ENCODE data around the gene UBE4A. TPM values are rescaled to one million over a fixed set of nuclear protein-coding genes. Genes with fewer than 3 reads are reported as not detected.
A peak's percentile ranks its signal among the peaks of the same experiment; 100 is the strongest.

The UBE4A gene
- total and polyA plus RNA-seq, 9 of the 15 experiments (the other 6 are each of a cell fraction or from before 2014, with no cell fraction given), result 13.5 to 45.2 (median 26.8) TPM

DNA sequence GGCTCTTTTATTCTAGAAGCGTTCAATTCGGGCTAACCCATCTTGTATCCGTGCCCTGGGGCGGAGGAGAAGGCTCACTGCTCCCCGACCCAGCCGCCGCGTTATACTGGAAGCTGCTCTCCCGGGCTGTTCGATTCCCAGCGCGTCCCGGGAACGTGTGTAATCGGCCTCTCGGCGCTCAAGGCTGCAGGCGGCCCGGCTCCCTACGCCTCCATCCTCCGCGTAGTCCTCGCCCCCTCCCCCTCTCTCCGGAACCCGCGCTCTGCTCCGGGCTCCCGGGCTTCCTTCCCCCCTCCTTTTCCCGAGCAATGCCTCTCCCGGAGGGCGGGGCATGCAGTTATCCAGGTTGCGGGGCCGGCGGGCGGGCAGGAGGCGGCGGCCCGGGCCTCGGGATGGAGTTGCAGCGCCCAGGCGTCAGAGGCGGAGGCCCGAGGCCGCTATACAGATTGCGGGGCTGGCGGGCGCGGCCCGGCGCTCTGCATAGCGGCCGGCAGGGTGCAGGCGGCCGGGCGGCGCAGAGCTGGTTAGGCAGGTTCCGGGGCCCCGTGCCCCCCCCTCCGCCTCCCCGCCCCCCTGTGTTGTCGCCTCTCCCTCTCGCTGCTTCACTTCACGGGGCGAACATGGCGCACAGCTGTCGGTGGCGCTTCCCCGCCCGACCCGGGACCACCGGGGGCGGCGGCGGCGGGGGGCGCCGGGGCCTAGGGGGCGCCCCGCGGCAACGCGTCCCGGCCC is 76.7 kb downstream of the UBE4A start, which contains the start of gene KMT2A (continued):
- peak; percentile 57 to 61; a peak in 3 of 4 replicates for TF ChIP-seq HDAC1 (IDR thresholded peaks at IDR 0.05)
- TF ChIP-seq MECOM (CRISPR knock-in tag; IDR thresholded peaks at IDR 0.05), result no peak
- TF ChIP-seq ZKSCAN3 (CRISPR knock-in tag; IDR thresholded peaks at IDR 0.05), result no peak
- no peak for TF ChIP-seq KAT2B (IDR thresholded peaks at IDR 0.05; ENCODE audit: low read depth, low read length)
- no peak for TF ChIP-seq ZZZ3 (IDR thresholded peaks at IDR 0.05)
- no peak for TF ChIP-seq RAD51 (IDR thresholded peaks at IDR 0.05; ENCODE audit: borderline replicate concordance, low read depth)
- no peak for TF ChIP-seq YBX1 (IDR thresholded peaks at IDR 0.05)
- no peak for TF ChIP-seq EWSR1 (IDR thresholded peaks at IDR 0.05; ENCODE audit: borderline replicate concordance, low read depth, partially characterized antibody)
- no peak for TF ChIP-seq SIRT6 (IDR thresholded peaks at IDR 0.05; ENCODE audit: low read depth, low read length)
- TF ChIP-seq, protein P1, sequence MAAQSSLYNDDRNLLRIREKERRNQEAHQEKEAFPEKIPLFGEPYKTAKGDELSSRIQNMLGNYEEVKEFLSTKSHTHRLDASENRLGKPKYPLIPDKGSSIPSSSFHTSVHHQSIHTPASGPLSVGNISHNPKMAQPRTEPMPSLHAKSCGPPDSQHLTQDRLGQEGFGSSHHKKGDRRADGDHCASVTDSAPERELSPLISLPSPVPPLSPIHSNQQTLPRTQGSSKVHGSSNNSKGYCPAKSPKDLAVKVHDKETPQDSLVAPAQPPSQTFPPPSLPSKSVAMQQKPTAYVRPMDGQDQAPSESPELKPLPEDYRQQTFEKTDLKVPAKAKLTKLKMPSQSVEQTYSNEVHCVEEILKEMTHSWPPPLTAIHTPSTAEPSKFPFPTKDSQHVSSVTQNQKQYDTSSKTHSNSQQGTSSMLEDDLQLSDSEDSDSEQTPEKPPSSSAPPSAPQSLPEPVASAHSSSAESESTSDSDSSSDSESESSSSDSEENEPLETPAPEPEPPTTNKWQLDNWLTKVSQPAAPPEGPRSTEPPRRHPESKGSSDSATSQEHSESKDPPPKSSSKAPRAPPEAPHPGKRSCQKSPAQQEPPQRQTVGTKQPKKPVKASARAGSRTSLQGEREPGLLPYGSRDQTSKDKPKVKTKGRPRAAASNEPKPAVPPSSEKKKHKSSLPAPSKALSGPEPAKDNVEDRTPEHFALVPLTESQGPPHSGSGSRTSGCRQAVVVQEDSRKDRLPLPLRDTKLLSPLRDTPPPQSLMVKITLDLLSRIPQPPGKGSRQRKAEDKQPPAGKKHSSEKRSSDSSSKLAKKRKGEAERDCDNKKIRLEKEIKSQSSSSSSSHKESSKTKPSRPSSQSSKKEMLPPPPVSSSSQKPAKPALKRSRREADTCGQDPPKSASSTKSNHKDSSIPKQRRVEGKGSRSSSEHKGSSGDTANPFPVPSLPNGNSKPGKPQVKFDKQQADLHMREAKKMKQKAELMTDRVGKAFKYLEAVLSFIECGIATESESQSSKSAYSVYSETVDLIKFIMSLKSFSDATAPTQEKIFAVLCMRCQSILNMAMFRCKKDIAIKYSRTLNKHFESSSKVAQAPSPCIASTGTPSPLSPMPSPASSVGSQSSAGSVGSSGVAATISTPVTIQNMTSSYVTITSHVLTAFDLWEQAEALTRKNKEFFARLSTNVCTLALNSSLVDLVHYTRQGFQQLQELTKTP (IDR thresholded peaks at IDR 0.05; ENCODE audit: low read depth in 1 of 2, partially characterized antibody in 2 of 2), result no peak
- no peak for TF ChIP-seq PURB (CRISPR knock-in tag; IDR thresholded peaks at IDR 0.05; ENCODE audit: low read depth)
- TF ChIP-seq KDM4B (IDR thresholded peaks at IDR 0.05; ENCODE audit: borderline replicate concordance in 2 of 2, low read depth in 1 of 2), result peak in 1 of 2 experiments; percentile 86; a peak in 1 of 4 replicates
- TF ChIP-seq POLR2H (tag; IDR thresholded peaks at IDR 0.05; ENCODE audit: low read depth), result 0 out of 2 replicates have a peak, but pooled peaks have one; percentile 36
- peak; percentile 78 for TF ChIP-seq ELF1 (tag; IDR thresholded peaks at IDR 0.05)
- TF ChIP-seq ZNF224 (CRISPR knock-in tag; IDR thresholded peaks at IDR 0.05), result no peak
- peak in 1 of 2 experiments; percentile 81; a peak in 2 of 4 replicates for TF ChIP-seq KDM1A (IDR thresholded peaks at IDR 0.05)
- TF ChIP-seq HEY1 (CRISPR knock-in tag; IDR thresholded peaks at IDR 0.05; ENCODE audit: borderline replicate concordance), result no peak
- peak; percentile 31; the same call in 1 of the 2 replicates for TF ChIP-seq SMARCC2 (IDR thresholded peaks at IDR 0.05; ENCODE audit: low read depth)
- peak; percentile 46; the same call in 1 of the 2 replicates for TF ChIP-seq PHF8 (IDR thresholded peaks at IDR 0.05; ENCODE audit: borderline replicate concordance, low read length)
- no peak for TF ChIP-seq NFXL1 (CRISPR knock-in tag; IDR thresholded peaks at IDR 0.05)
- TF ChIP-seq GTF2A2 (tag; IDR thresholded peaks at IDR 0.05), result peak; percentile 86
- no peak for TF ChIP-seq FOXJ3 (CRISPR knock-in tag; IDR thresholded peaks at IDR 0.05)
- no peak for TF ChIP-seq ESRRB (CRISPR knock-in tag; IDR thresholded peaks at IDR 0.05; ENCODE audit: borderline replicate concordance)
- no peak for TF ChIP-seq HDGF (IDR thresholded peaks at IDR 0.05)
- TF ChIP-seq CCNT2 (IDR thresholded peaks at IDR 0.05; ENCODE audit: borderline replicate concordance, extremely low read depth, insufficient read length, low read depth, low read length), result peak; percentile 95
- no peak for TF ChIP-seq RHOXF2B (CRISPR knock-in tag; conservative IDR thresholded peaks at IDR 0.05)
- no peak for TF ChIP-seq SREBF2 (CRISPR knock-in tag; IDR thresholded peaks at IDR 0.05)
- TF ChIP-seq KLF10 (CRISPR knock-in tag; IDR thresholded peaks at IDR 0.05), result no peak

All from K562 (cell line).